PC-9 (cell line): Measurements from ENCODE around the gene TCF12. TPM values are rescaled to one million over a fixed set of nuclear protein-coding genes. Genes with fewer than 3 reads are reported as not detected.

Experiments used
- BruUV-seq: library from RNA; stranded (reverse); fragments of 400-500 nt; replicated peaks from 2 replicates; lab custom pipeline; 2021; lab: Mats Ljungman, UMichigan
- CTCF ChIA-PET: fragments of 300-600 bp; sonication (Branson Sonifier 250); formaldehyde crosslinking; loops from one replicate; lab custom pipeline; 2022; ENCODE audit warnings: antibody characterized with exemption; lab: Charles Lee
- POLR2A ChIA-PET: fragments of 300-600 bp; sonication (Branson Sonifier 250); formaldehyde crosslinking; loops from one replicate; lab custom pipeline; 2022; ENCODE audit warnings: antibody characterized with exemption; ENCODE audit not compliant: unreplicated experiment; lab: Charles Lee
- DNase-seq, 2 experiments: peaks; one replicate each; pipeline versions ENCODE4 v3.0.0 to v3.0.0-alpha.2; 2015 to 2022; ENCODE audit warnings: mixed read lengths in 1 of 2
- H2AFZ ChIP-seq: fragments of 200-600 bp; sonication (generic); 2 replicates; pipeline ENCODE4 v1.8.1; 2017; ENCODE audit warnings: antibody characterized with exemption
- H3F3A ChIP-seq: fragments of 200-600 bp; sonication (generic); 2 replicates; pipeline ENCODE4 v1.8.1; 2017; ENCODE audit warnings: antibody characterized with exemption, mild to moderate bottlenecking, low read depth; ENCODE audit not compliant: insufficient read depth
- H3K27ac ChIP-seq: fragments of 200-600 bp; sonication (generic); 2 replicates; pipeline ENCODE4 v1.6.1; 2016; ENCODE audit warnings: mixed run types
- H3K27me3 ChIP-seq: fragments of 200-600 bp; sonication (generic); 2 replicates; pipeline ENCODE4 v1.6.1; 2016; ENCODE audit warnings: low read depth, mixed run types; ENCODE audit not compliant: insufficient read depth
- H3K36me3 ChIP-seq: fragments of 200-600 bp; sonication (generic); 2 replicates; pipeline ENCODE4 v1.6.1; 2016; ENCODE audit warnings: low read depth, mixed run types
- H3K4me1 ChIP-seq: fragments of 200-600 bp; sonication (generic); replicated peaks from 2 replicates; pipeline ENCODE4 v1.6.1; 2016; ENCODE audit warnings: mixed run types; ENCODE audit not compliant: insufficient read depth
- H3K4me2 ChIP-seq: fragments of 200-600 bp; sonication (generic); 2 replicates; pipeline ENCODE4 v1.6.1; 2017; ENCODE audit warnings: mixed run types
- H3K4me3 ChIP-seq: fragments of 200-600 bp; sonication (generic); 2 replicates; pipeline ENCODE4 v1.6.1; 2016; ENCODE audit warnings: mixed run types
- H3K79me2 ChIP-seq: fragments of 200-600 bp; sonication (generic); 2 replicates; pipeline ENCODE4 v1.6.1; 2017; ENCODE audit warnings: low read depth, mixed run types
- H3K9me2 ChIP-seq: fragments of 200-600 bp; sonication (generic); 2 replicates; pipeline ENCODE4 v1.8.1; 2017; ENCODE audit warnings: mild to moderate bottlenecking; ENCODE audit not compliant: insufficient read depth
- H3K9me3 ChIP-seq: fragments of 200-600 bp; sonication (generic); 2 replicates; pipeline ENCODE4 v1.8.1; 2016; ENCODE audit warnings: low read depth; ENCODE audit not compliant: insufficient read depth
- H4K20me1 ChIP-seq: fragments of 200-600 bp; sonication (generic); 2 replicates; pipeline ENCODE4 v1.8.1; 2017; ENCODE audit not compliant: insufficient read depth
- EZH2 ChIP-seq: fragments of 200-600 bp; sonication (generic); IDR thresholded peaks from 2 replicates; pipeline ENCODE4 v1.8.0; 2017; ENCODE audit warnings: antibody characterized with exemption, low read depth
- intact Hi-C: fragments of 100-400 bp; cut with micrococcal nuclease; formaldehyde crosslinking; loops from one replicate; pipeline ENCODE4 v1.10.0; 2022; ENCODE audit not compliant: unreplicated experiment
- total RNA-seq: library from RNA; stranded (reverse); gene quantifications from 2 replicates; pipeline ENCODE4 v1.2.3, GENCODE V29; 2021
- TF ChIP-seq, protein P1 (sequence below): fragments of 200-600 bp; sonication (generic); conservative IDR thresholded peaks from 2 replicates; pipeline ENCODE4 v1.6.1; 2017; ENCODE audit warnings: mixed run types, antibody characterized with exemption, mild to moderate bottlenecking, moderate library complexity

TCF12 gene
- total RNA-seq, 1 experiment from 2014 or later: 60.1 TPM

DNA sequence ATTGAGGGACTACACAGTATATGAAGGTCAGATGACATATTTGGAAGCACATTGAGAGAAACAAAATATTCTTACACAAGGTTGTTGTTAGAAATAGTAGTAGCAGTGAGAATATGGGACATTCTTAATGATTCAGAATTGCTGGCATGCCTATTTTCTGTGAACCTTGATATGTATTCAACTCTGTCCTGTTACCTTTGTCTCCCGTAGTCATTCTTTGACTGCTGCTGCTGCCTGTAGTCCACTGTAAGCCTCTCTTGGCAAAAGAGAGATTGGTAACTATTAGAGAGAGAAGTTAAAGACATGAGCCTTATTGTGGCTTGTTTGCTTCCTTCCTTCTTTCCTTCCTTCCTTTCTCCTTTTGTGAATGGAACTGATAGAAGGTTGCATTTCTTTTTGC is 64.5 kb downstream of the TCF12 start:
- ChIA-PET CTCF (no interaction called here), POLR2A (no interaction called here)
- Histone ChIP-seq H4K20me1 (no peaks in the 10 kb centered on the region), H3K4me2 (no peak overlapping the region), H3K4me3 (no peak overlapping the region), H3K4me1 (peaks cover 24% of the 10 kb centered on the region), H3K9me2 (no peaks in the 10 kb centered on the region), H3K27me3 (no peaks in the 10 kb centered on the region), H3K79me2 (peaks cover 29% of the 10 kb centered on the region), H3K27ac (no peak overlapping the region), H3F3A (peaks cover 13% of the 10 kb centered on the region; the same call in 1 of the 2 replicates), H2AFZ (no peak overlapping the region), H3K36me3 (no peaks in the 10 kb centered on the region), H3K9me3 (no peaks in the 10 kb centered on the region)
- BruUV-seq: no TSS peak
- TF ChIP-seq EZH2: no peak
- TF ChIP-seq, protein P1, sequence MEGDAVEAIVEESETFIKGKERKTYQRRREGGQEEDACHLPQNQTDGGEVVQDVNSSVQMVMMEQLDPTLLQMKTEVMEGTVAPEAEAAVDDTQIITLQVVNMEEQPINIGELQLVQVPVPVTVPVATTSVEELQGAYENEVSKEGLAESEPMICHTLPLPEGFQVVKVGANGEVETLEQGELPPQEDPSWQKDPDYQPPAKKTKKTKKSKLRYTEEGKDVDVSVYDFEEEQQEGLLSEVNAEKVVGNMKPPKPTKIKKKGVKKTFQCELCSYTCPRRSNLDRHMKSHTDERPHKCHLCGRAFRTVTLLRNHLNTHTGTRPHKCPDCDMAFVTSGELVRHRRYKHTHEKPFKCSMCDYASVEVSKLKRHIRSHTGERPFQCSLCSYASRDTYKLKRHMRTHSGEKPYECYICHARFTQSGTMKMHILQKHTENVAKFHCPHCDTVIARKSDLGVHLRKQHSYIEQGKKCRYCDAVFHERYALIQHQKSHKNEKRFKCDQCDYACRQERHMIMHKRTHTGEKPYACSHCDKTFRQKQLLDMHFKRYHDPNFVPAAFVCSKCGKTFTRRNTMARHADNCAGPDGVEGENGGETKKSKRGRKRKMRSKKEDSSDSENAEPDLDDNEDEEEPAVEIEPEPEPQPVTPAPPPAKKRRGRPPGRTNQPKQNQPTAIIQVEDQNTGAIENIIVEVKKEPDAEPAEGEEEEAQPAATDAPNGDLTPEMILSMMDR: no peak
- intact Hi-C loops: no loop called here
- no peak for DNase-seq

DNA sequence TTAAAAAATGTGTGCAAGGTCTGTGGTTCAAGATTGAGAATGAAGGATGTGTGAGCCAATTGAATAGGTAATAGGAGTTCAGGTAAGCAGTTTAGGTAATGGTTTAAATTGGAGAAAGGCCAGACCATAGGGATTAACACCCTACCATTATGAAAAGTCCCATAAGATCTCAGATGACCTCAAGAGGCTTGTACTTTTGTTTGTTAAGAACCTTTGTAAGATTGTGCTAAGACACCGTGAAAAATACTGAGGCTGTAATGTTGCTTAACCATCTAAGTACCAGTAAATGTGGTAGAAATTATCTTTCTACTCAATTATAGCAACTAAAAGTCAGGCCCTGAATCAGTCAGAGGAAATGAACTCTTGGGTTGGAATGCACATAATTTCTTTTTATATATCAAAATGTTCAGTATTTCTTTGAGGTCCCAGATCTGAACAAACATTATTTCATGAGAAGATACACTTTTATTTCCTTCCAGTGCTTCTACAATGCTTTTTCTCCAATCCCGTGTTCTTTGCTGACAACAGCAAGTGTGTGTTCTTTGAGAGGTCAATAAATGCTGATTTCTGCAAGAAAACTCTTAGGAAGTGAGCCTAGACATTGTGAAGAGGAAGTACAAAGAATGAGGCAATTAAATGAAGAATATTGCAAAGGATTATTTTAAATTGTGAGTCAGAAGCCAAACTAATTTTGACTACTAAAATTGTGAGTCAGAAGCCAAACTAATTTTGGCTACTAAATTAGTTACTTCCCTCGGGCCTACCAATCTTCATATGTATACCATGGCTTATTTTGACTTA is 66.4 kb downstream of the TCF12 start:
- no TSS peak for BruUV-seq
- ChIA-PET POLR2A (no interaction called here), CTCF (interaction anchor here (0.6 kb wide), 1 partner anchor 162 kb away, joined by 3 read pairs; no protein-coding TSS in a partner anchor)
- no peak for DNase-seq
- Histone ChIP-seq H3K36me3 (no peaks in the 10 kb centered on the region), H3K9me2 (no peaks in the 10 kb centered on the region), H2AFZ (no peak overlapping the region), H4K20me1 (no peaks in the 10 kb centered on the region), H3K9me3 (no peaks in the 10 kb centered on the region), H3K27me3 (no peaks in the 10 kb centered on the region), H3K79me2 (peaks cover 27% of the 10 kb centered on the region), H3K4me2 (no peak overlapping the region), H3K27ac (no peak overlapping the region), H3F3A (peaks cover 1% of the 10 kb centered on the region), H3K4me3 (no peak overlapping the region), H3K4me1 (peaks cover 5% of the 10 kb centered on the region)
- TF ChIP-seq, protein P1: no peak
- no peak for TF ChIP-seq EZH2
- intact Hi-C loops: no loop called here

DNA sequence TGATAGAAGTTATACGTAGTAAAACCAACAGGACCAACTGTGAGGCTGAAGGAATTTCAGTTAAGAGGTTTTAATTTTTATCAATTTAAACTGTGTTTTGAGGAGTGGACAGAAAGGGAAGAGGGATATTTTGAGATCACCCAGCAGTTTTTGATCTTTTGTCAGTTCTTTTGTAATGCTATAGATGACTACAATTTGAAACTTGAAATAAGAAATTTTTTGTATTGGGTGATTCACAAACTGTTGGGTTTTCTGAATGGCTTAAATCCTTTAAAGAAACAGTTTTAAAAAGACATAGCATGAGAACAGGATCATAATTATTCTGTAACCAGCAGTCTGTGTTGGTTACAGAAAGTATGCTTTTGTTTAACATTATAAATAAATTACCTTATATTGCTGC is 67.4 kb downstream of the TCF12 start:
- H3K79me2 ChIP-seq: peaks cover 21% of the 10 kb centered on the region
- no peak for DNase-seq
- no peaks in the 10 kb centered on the region; the same call in 1 of the 2 replicates for H3K4me1 ChIP-seq
- no peak overlapping the region for H3K4me3 ChIP-seq
- no peaks in the 10 kb centered on the region for H3K9me2 ChIP-seq
- intact Hi-C loops: no loop called here
- no peaks in the 10 kb centered on the region for H3K36me3 ChIP-seq
- no peaks in the 10 kb centered on the region; the same call in 1 of the 2 replicates for H3F3A ChIP-seq
- H2AFZ ChIP-seq: no peak overlapping the region
- no peaks in the 10 kb centered on the region for H4K20me1 ChIP-seq
- POLR2A ChIA-PET: no interaction called here
- H3K27me3 ChIP-seq: no peaks in the 10 kb centered on the region
- H3K9me3 ChIP-seq: no peaks in the 10 kb centered on the region
- TF ChIP-seq, protein P1: no peak
- no peak for TF ChIP-seq EZH2
- no TSS peak for BruUV-seq
- CTCF ChIA-PET: interaction anchor here (0.6 kb wide), 1 partner anchor 161 kb away, joined by 3 read pairs; no protein-coding TSS in a partner anchor
- no peak overlapping the region for H3K27ac ChIP-seq
- no peak overlapping the region for H3K4me2 ChIP-seq
